Islet precursor cell (in vitro differentiated cells): ENCODE data around the gene SPINK13.
"Not testable (repeated sequence)": the region's sequence is repeated elsewhere in the genome, so short reads cannot be mapped to it uniquely, and the experiment has no call there.

Source experiments
- DNase-seq: peaks from one replicate; pipeline ENCODE4 v3.0.0-alpha.2; 2018

Gene SPINK13

GRCh38 chr5:148268566-148268965 lies at the start of gene SPINK13:
SPINK13 (plus strand) TSS chr5:148268794; CDS start chr5:148270073, 1,279 bp downstream.
- peak; percentile 85 for DNase-seq

- no peak for DNase-seq
Observed at GRCh38 chr5:148221508-148221907, 47.1 kb upstream of the SPINK13 start.

- DNase-seq = no peak
Observed at GRCh38 chr5:148224117-148224742, 44.4 kb upstream of the SPINK13 start.

GRCh38 chr5:148228392-148228984 lies 40.1 kb upstream of the SPINK13 start:
- no peak for DNase-seq

- no peak for DNase-seq
Observed at GRCh38 chr5:148229840-148230239, 38.8 kb upstream of the SPINK13 start.

- DNase-seq = no peak
Observed at GRCh38 chr5:148230240-148230639, 38.4 kb upstream of the SPINK13 start.

GRCh38 chr5:148237785-148238417 lies 30.7 kb upstream of the SPINK13 start:
- DNase-seq = no peak

GRCh38 chr5:148238418-148238794 lies 30.2 kb upstream of the SPINK13 start, which contains the start of gene MARCOL:
MARCOL (plus strand) TSS chr5:148238525; CDS start chr5:148238598, 73 bp downstream.
- DNase-seq = no peak

GRCh38 chr5:148248894-148249293 lies 19.7 kb upstream of the SPINK13 start:
- DNase-seq = no peak

GRCh38 chr5:148255456-148255855 lies 13.1 kb upstream of the SPINK13 start:
- no peak for DNase-seq

GRCh38 chr5:148259288-148259687 lies 9.3 kb upstream of the SPINK13 start:
- DNase-seq = no peak

- DNase-seq = no peak
Observed at GRCh38 chr5:148261221-148261620, 7.4 kb upstream of the SPINK13 start.

GRCh38 chr5:148267962-148268361 lies 632 bp upstream of the SPINK13 start:
- no peak for DNase-seq

GRCh38 chr5:148275129-148275528 lies 6.5 kb downstream of the SPINK13 start:
- DNase-seq = not testable (repeated sequence)

- DNase-seq = peak; percentile 51
Observed at GRCh38 chr5:148280893-148281292, 12.3 kb downstream of the SPINK13 start.

GRCh38 chr5:148281336-148281735 lies 12.7 kb downstream of the SPINK13 start:
- not testable (repeated sequence) for DNase-seq

GRCh38 chr5:148290271-148291195 lies 21.9 kb downstream of the SPINK13 start:
- DNase-seq = no peak

- DNase-seq = peak; percentile 55
Observed at GRCh38 chr5:148297731-148298130, 29.1 kb downstream of the SPINK13 start.

- DNase-seq = no peak
Observed at GRCh38 chr5:148306446-148306845, 37.9 kb downstream of the SPINK13 start.

- DNase-seq = no peak
Observed at GRCh38 chr5:148309019-148309418, 40.4 kb downstream of the SPINK13 start.

- DNase-seq = no peak
Observed at GRCh38 chr5:148309746-148310145, 41.2 kb downstream of the SPINK13 start.

GRCh38 chr5:148311484-148311883 lies 42.9 kb downstream of the SPINK13 start:
- DNase-seq = no peak

GRCh38 chr5:148312153-148312552 lies 43.6 kb downstream of the SPINK13 start, which contains the start of gene SPINK7:
SPINK7 (plus strand) TSS chr5:148312423; CDS start chr5:148312484, 61 bp downstream.
- no peak for DNase-seq
